Astrocyte (in vitro differentiated cells and primary cell): Measurements from ENCODE around the gene COPS9.

Experiments
- CTCF ChIP-seq: IDR thresholded peaks from 2 replicates; pipeline ENCODE4 v1.5.1; 2011; ENCODE audit warnings: low read depth, mild to moderate bottlenecking, inconsistent platforms, low read length, moderate library complexity; ENCODE audit not compliant: insufficient read depth
- EZH2 ChIP-seq: IDR thresholded peaks from 2 replicates; pipeline ENCODE4 v1.6.1; 2012; ENCODE audit warnings: mild to moderate bottlenecking, low read length, inconsistent platforms; ENCODE audit not compliant: insufficient read depth

- TF ChIP-seq CTCF (no peak), EZH2 (no peak)
Measured at GRCh38 chr2:240182001-240182400, 45.9 kb upstream of the COPS9 start.
